NB4 (cell line): Measurements from ENCODE around the gene KCNC2.

ENCODE experiments used
- POLR2A ChIP-seq: IDR thresholded peaks from 2 replicates; pipeline ENCODE4 v1.6.1; 2011; ENCODE audit warnings: mild to moderate bottlenecking; ENCODE audit not compliant: insufficient read length; ENCODE audit errors: extremely low read depth
- TF ChIP-seq, protein P1 (sequence below): IDR thresholded peaks from one replicate; pipeline ENCODE4 v1.5.1; 2012; ENCODE audit warnings: low read depth, low read length
- TF ChIP-seq, protein P2 (sequence below): IDR thresholded peaks from 2 replicates; pipeline ENCODE4 v1.6.1; 2011; ENCODE audit warnings: low read depth, low read length

DNA sequence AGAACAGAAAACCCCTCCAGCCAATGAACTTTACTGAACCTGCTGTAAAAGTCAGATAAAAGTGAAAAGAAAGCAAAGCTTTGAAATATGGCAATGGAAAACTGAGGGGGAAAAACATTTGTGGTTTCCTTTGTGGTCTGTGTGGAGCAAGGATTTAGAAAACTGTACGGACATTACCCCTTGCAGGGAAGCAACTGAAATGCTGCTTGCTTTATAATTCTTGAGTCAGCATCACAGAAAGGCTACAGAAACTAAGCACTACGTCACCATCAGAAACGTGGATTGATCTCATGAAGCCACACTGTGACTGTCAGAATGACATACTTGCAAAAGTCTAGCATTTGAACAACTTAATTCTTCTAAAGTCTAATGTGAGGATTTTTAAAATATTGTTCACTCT, 2.4 kb upstream of the KCNC2 start:
- TF ChIP-seq, protein P1, sequence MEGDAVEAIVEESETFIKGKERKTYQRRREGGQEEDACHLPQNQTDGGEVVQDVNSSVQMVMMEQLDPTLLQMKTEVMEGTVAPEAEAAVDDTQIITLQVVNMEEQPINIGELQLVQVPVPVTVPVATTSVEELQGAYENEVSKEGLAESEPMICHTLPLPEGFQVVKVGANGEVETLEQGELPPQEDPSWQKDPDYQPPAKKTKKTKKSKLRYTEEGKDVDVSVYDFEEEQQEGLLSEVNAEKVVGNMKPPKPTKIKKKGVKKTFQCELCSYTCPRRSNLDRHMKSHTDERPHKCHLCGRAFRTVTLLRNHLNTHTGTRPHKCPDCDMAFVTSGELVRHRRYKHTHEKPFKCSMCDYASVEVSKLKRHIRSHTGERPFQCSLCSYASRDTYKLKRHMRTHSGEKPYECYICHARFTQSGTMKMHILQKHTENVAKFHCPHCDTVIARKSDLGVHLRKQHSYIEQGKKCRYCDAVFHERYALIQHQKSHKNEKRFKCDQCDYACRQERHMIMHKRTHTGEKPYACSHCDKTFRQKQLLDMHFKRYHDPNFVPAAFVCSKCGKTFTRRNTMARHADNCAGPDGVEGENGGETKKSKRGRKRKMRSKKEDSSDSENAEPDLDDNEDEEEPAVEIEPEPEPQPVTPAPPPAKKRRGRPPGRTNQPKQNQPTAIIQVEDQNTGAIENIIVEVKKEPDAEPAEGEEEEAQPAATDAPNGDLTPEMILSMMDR, result no peak
- TF ChIP-seq, protein P2, sequence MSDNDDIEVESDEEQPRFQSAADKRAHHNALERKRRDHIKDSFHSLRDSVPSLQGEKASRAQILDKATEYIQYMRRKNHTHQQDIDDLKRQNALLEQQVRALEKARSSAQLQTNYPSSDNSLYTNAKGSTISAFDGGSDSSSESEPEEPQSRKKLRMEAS, result no peak
- TF ChIP-seq POLR2A, result no peak
